ENCODE results near the gene RAB3GAP2.
A peak's percentile ranks its signal among the peaks of the same experiment; 100 is the strongest.
"Not testable (repeated sequence)": the region's sequence is repeated elsewhere in the genome, so short reads cannot be mapped to it uniquely, and the experiment has no call there.

RAB3GAP2 gene

DNA sequence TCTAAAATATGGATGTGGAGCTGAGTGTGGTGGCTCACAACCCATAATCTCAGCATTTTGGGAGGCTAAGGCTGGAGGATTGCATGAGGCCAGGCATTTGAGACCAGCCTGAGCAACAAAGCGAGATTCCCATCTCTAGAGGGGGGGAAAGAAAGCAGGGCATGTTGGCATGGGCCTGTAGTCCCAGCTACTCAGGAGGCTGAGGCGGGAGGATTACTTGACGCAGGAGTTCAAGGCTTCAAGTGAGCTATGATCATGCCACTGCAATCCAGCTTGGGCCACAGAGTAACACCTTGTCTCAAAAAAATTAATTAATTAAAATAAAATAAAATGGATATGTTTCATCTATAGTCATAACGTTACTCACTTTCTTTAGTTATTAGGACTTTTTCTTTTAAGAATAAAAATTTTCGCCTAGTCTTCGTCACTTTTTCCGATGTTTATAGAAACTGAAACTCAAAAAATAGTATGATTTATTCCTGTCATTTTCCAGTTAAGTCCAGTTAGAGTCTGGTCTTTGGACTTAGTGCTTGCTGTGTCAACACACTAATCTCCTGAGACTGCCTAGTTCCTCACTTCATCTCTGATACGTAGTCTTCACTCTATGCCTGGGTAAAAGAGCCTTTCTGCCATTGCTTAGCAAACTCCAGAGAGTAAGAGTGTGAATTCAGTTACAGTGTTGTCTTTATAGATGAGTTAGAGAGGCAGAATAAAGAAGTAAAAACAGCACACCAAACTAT is 150.3 kb downstream of the RAB3GAP2 start:
- H3K27me3 ChIP-seq (replicated peaks; ENCODE audit: control insufficient read depth, insufficient read depth, low read length) = no peaks in the 10 kb centered on the region
- no peaks in the 10 kb centered on the region for H3K36me3 ChIP-seq (ENCODE audit: control insufficient read depth, insufficient read depth, low read length)
- DNase-seq (ENCODE audit: extremely low read depth, insufficient read length) = no peak
- no peak overlapping the region for H3K4me3 ChIP-seq (replicated peaks; ENCODE audit: low read depth, low read length)
- TF ChIP-seq, protein P1, sequence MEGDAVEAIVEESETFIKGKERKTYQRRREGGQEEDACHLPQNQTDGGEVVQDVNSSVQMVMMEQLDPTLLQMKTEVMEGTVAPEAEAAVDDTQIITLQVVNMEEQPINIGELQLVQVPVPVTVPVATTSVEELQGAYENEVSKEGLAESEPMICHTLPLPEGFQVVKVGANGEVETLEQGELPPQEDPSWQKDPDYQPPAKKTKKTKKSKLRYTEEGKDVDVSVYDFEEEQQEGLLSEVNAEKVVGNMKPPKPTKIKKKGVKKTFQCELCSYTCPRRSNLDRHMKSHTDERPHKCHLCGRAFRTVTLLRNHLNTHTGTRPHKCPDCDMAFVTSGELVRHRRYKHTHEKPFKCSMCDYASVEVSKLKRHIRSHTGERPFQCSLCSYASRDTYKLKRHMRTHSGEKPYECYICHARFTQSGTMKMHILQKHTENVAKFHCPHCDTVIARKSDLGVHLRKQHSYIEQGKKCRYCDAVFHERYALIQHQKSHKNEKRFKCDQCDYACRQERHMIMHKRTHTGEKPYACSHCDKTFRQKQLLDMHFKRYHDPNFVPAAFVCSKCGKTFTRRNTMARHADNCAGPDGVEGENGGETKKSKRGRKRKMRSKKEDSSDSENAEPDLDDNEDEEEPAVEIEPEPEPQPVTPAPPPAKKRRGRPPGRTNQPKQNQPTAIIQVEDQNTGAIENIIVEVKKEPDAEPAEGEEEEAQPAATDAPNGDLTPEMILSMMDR (IDR thresholded peaks at IDR 0.05; ENCODE audit: insufficient read depth, low read length, poor library complexity, severe bottlenecking) = no peak

DNA sequence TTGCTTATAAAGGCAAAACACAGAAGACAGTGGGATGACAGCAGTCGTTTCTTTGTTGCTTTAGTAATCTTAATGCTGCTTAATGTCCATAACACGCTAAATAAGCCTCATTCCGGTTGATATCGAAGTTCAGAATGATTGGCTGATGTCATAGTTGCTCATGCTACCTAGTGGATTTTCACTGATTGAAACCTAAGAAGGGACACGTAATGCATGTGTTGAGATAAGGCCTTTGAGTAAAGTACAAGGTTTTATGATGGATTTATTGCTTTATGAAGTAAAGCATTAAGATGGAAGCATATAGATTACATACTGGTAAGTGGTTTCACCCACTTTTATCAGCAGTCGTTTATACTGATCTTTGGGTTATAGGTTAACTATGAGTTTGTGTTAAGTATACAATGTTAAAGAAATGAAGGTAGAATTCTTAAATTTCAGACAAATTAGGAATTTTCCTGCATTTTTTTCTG is 153.2 kb downstream of the RAB3GAP2 start:
- no peaks in the 10 kb centered on the region; the same call in none of the 2 replicates for H3K36me3 ChIP-seq (ENCODE audit: control insufficient read depth, insufficient read depth, low read length)
- no peaks in the 10 kb centered on the region for H3K27me3 ChIP-seq (replicated peaks; ENCODE audit: control insufficient read depth, insufficient read depth, low read length)
- no peak for DNase-seq (ENCODE audit: extremely low read depth, insufficient read length)
- H3K4me3 ChIP-seq (replicated peaks; ENCODE audit: low read depth, low read length) = no peak overlapping the region
- TF ChIP-seq, protein P1 (IDR thresholded peaks at IDR 0.05; ENCODE audit: insufficient read depth, low read length, poor library complexity, severe bottlenecking) = no peak

DNA sequence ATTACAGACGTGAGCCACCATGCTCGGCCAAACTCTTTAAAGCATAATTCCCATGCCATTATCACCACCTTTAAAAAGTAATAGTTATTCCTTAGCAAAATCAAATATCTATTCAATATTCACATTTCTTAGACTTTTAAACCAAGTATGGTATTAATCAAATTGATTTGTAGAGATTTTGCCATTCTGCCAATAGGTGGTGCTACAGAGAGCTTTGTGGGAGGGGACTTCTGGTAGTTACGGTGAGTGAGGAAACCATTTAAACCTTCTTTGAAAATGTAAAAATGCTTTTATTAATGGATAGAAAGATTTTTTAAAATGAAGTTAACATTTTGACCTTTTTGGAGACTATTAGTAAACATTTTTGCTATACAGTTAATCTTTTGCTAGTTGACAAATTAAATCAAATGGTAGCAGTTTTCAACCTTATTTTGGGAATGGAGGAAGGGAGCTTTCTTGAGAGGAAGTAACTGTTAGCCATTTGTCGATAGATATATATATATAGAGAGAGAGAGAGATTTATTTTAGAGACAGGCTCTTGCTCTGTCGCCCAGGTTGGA is 159.0 kb downstream of the RAB3GAP2 start:
- Histone ChIP-seq H3K36me3 (ENCODE audit: control insufficient read depth, insufficient read depth, low read length) (peaks cover 1% of the 10 kb centered on the region), H3K4me3 (replicated peaks; ENCODE audit: low read depth, low read length) (no peak overlapping the region), H3K27me3 (replicated peaks; ENCODE audit: control insufficient read depth, insufficient read depth, low read length) (no peaks in the 10 kb centered on the region)
- no peak for DNase-seq (ENCODE audit: extremely low read depth, insufficient read length)
- TF ChIP-seq, protein P1 (IDR thresholded peaks at IDR 0.05; ENCODE audit: insufficient read depth, low read length, poor library complexity, severe bottlenecking) = peak; percentile 56

DNA sequence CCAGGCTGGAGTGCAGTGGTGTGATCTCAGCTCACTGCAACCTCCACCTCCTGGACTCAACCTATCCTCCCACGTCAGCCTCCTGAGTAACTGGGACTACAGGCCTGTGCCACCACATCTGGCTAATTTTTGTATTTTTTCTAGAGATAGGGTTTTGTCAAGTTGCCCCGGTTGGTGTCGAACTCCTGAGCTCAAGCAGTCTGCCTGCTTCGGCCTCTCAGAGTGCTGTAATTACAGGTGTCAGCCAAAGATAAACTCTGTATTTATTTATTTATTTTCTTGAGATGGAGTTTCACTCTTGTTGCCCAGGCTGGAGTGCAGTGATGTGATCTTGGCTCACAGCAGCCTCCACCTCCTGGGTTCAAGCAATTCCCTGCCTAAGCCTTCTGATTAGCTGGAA is 159.7 kb downstream of the RAB3GAP2 start:
- not testable (repeated sequence) for H3K27me3 ChIP-seq (replicated peaks; ENCODE audit: control insufficient read depth, insufficient read depth, low read length); H3K4me3 ChIP-seq (replicated peaks; ENCODE audit: low read depth, low read length); DNase-seq (ENCODE audit: extremely low read depth, insufficient read length); H3K36me3 ChIP-seq (ENCODE audit: control insufficient read depth, insufficient read depth, low read length)

DNA sequence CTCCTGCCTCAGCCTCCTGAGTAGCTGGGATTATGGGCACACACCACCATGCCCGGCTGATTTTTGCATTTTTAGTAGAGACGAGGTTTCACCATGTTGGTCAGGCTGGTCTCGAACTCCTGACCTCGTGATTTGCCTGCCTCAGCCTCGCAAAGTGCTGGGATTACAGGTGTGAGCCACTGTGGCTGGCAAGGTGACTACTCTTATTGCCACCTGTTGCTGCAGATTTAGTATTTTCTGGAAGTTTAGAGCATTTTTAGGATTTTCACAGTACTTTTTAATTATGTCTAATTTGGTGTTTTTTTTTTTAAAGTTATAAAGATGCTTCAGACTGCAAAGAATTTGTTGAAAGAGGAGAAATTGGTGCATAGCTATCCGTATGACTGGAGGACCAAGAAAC is 161.8 kb downstream of the RAB3GAP2 start:
- H3K27me3 ChIP-seq (replicated peaks; ENCODE audit: control insufficient read depth, insufficient read depth, low read length); H3K4me3 ChIP-seq (replicated peaks; ENCODE audit: low read depth, low read length); H3K36me3 ChIP-seq (ENCODE audit: control insufficient read depth, insufficient read depth, low read length); DNase-seq (ENCODE audit: extremely low read depth, insufficient read length): not testable (repeated sequence)

DNA sequence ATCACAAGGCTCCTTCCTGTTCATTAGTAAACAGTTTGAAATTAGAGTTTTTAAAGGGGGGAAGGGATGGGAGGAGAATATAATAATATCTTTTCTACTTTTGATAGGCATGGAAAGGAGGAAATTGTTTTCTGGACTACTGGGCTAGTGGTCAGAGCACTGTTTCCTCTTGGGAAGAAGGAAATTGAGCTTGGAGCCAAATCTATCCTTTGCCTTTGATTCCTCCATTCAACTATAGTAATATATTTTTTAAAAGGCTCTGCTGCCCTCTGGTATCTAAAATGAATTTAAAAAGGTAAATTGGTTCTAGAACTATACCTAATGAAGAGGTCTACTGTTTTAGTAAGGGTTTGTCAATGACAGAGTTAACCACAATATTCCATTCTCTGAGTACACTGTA is 172.4 kb downstream of the RAB3GAP2 start:
- Histone ChIP-seq H3K4me3 (replicated peaks; ENCODE audit: low read depth, low read length) (no peak overlapping the region), H3K27me3 (replicated peaks; ENCODE audit: control insufficient read depth, insufficient read depth, low read length) (no peaks in the 10 kb centered on the region), H3K36me3 (ENCODE audit: control insufficient read depth, insufficient read depth, low read length) (peaks cover 5% of the 10 kb centered on the region)
- TF ChIP-seq, protein P1 (IDR thresholded peaks at IDR 0.05; ENCODE audit: insufficient read depth, low read length, poor library complexity, severe bottlenecking) = no peak
- no peak for DNase-seq (ENCODE audit: extremely low read depth, insufficient read length)
